Measurements from ENCODE around the gene MED13L. TPM values are rescaled to one million over a fixed set of nuclear protein-coding genes. Genes with fewer than 3 reads are reported as not detected.

Gene MED13L
- total and polyA plus RNA-seq, 2 donors (not counting 3 experiments of a cell fraction or from before 2014, with no cell fraction given): 27.4 to 93.6 TPM

GRCh38 chr12:116303929-116304328, 26.4 kb upstream of the MED13L start:
- Histone ChIP-seq H3K36me3 (ENCODE audit: control insufficient read depth in 2 of 2, extremely low read depth in 1 of 2, insufficient read depth in 2 of 2, low read length in 2 of 2) (no peaks in the 10 kb centered on the region), H4K20me1 (replicated peaks; ENCODE audit: control insufficient read depth, extremely low read depth, insufficient read depth, low read length) (no peaks in the 10 kb centered on the region), H3K9ac (replicated peaks; ENCODE audit: extremely low read depth, insufficient read depth, low read length) (no peak overlapping the region), H3K79me2 (ENCODE audit: control insufficient read depth, insufficient read depth, low read length) (no peaks in the 10 kb centered on the region), H3K4me3 (replicated peaks in 1 of 3; ENCODE audit: insufficient read depth in 1 of 3, low read depth in 1 of 3, low read length in 3 of 3) (no peak overlapping the region), H2AFZ (ENCODE audit: low read depth, low read length) (no peak overlapping the region), H3K9me1 (replicated peaks; ENCODE audit: control insufficient read depth, extremely low read depth, insufficient read depth, low read length) (no peaks in the 10 kb centered on the region), H3K27ac (ENCODE audit: insufficient read depth, low read depth, low read length) (no peak overlapping the region), H3K4me2 (ENCODE audit: insufficient read depth, low read length) (no peak overlapping the region), H3K4me1 (ENCODE audit: control insufficient read depth, extremely low read depth, insufficient read depth, low read length) (no peaks in the 10 kb centered on the region), H3K27me3 (ENCODE audit: control insufficient read depth in 2 of 2, insufficient read depth in 2 of 2, low read length in 2 of 2) (peaks cover 10 to 19% of the 10 kb centered on the region in 2 experiments), H3K9me3 (replicated peaks; ENCODE audit: control insufficient read depth, insufficient read depth, low read length) (no peaks in the 10 kb centered on the region)
- CTCF ChIA-PET: interaction anchor here (1.0 to 2.1 kb wide), 3 partner anchors 9 to 43 kb away, joined by 3 to 6 read pairs (median 4); no protein-coding TSS in a partner anchor
- FAIRE-seq: no peak
- no peak for TF ChIP-seq EZH2 (IDR thresholded peaks at IDR 0.05; ENCODE audit: borderline replicate concordance, low read depth, low read length, severe bottlenecking)
- dilution Hi-C loops (cut with MboI; ENCODE audit: extremely low pct_ligation_motif_present, low sequenced_read_pairs) (no loop called here), intact Hi-C loops (cut with micrococcal nuclease) (no loop called here)
- no peak for DNase-seq (ENCODE audit: low read depth, low spot score)
- POLR2A ChIA-PET: no interaction called here
- no TSS peak for BruUV-seq (replicated peaks)

- dilution Hi-C loops (cut with MboI; ENCODE audit: extremely low pct_ligation_motif_present, low sequenced_read_pairs): no loop called here
- Histone ChIP-seq H3K4me2 (ENCODE audit: insufficient read depth, low read length) (no peak overlapping the region), H3K9me1 (replicated peaks; ENCODE audit: control insufficient read depth, extremely low read depth, insufficient read depth, low read length) (no peaks in the 10 kb centered on the region), H3K27ac (ENCODE audit: insufficient read depth, low read depth, low read length) (no peak overlapping the region), H3K4me3 (replicated peaks in 1 of 3; ENCODE audit: insufficient read depth in 1 of 3, low read depth in 1 of 3, low read length in 3 of 3) (no peak overlapping the region), H3K36me3 (ENCODE audit: control insufficient read depth in 2 of 2, extremely low read depth in 1 of 2, insufficient read depth in 2 of 2, low read length in 2 of 2) (no peaks in the 10 kb centered on the region), H3K4me1 (ENCODE audit: control insufficient read depth, extremely low read depth, insufficient read depth, low read length) (no peaks in the 10 kb centered on the region), H2AFZ (ENCODE audit: low read depth, low read length) (no peak overlapping the region), H3K27me3 (ENCODE audit: control insufficient read depth in 2 of 2, insufficient read depth in 2 of 2, low read length in 2 of 2) (peaks cover 6 to 17% of the 10 kb centered on the region in 2 experiments), H4K20me1 (replicated peaks; ENCODE audit: control insufficient read depth, extremely low read depth, insufficient read depth, low read length) (no peaks in the 10 kb centered on the region), H3K9ac (replicated peaks; ENCODE audit: extremely low read depth, insufficient read depth, low read length) (no peak overlapping the region), H3K79me2 (ENCODE audit: control insufficient read depth, insufficient read depth, low read length) (no peaks in the 10 kb centered on the region), H3K9me3 (replicated peaks; ENCODE audit: control insufficient read depth, insufficient read depth, low read length) (no peaks in the 10 kb centered on the region)
- CTCF ChIA-PET: interaction anchor here (1.0 to 2.1 kb wide), 4 partner anchors 10 to 44 kb away, joined by 3 to 6 read pairs (median 4); no protein-coding TSS in a partner anchor
- FAIRE-seq (no peak), DNase-seq (ENCODE audit: low read depth, low spot score) (no peak)
- intact Hi-C loops (cut with micrococcal nuclease): no loop called here
- POLR2A ChIA-PET: no interaction called here
- TF ChIP-seq GATA2 (IDR thresholded peaks at IDR 0.05; ENCODE audit: insufficient read depth, insufficient read length, low read depth, low read length): no peak
- TF ChIP-seq, protein P1, sequence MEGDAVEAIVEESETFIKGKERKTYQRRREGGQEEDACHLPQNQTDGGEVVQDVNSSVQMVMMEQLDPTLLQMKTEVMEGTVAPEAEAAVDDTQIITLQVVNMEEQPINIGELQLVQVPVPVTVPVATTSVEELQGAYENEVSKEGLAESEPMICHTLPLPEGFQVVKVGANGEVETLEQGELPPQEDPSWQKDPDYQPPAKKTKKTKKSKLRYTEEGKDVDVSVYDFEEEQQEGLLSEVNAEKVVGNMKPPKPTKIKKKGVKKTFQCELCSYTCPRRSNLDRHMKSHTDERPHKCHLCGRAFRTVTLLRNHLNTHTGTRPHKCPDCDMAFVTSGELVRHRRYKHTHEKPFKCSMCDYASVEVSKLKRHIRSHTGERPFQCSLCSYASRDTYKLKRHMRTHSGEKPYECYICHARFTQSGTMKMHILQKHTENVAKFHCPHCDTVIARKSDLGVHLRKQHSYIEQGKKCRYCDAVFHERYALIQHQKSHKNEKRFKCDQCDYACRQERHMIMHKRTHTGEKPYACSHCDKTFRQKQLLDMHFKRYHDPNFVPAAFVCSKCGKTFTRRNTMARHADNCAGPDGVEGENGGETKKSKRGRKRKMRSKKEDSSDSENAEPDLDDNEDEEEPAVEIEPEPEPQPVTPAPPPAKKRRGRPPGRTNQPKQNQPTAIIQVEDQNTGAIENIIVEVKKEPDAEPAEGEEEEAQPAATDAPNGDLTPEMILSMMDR (IDR thresholded peaks at IDR 0.05; ENCODE audit: extremely low read depth in 1 of 2, insufficient read depth in 1 of 2, low read depth in 1 of 2, low read length in 2 of 2): no peak
- no peak for TF ChIP-seq POLR2A (IDR thresholded peaks at IDR 0.05; ENCODE audit: low read depth, low read length)
- TF ChIP-seq MYC (IDR thresholded peaks at IDR 0.05; ENCODE audit: low read depth, low read length): no peak
- TF ChIP-seq, protein P2, sequence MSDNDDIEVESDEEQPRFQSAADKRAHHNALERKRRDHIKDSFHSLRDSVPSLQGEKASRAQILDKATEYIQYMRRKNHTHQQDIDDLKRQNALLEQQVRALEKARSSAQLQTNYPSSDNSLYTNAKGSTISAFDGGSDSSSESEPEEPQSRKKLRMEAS (IDR thresholded peaks at IDR 0.05; ENCODE audit: insufficient read depth, insufficient read length): no peak
- TF ChIP-seq JUN (IDR thresholded peaks at IDR 0.05; ENCODE audit: borderline replicate concordance, insufficient read depth, insufficient read length, low read depth): no peak
- TF ChIP-seq POLR2AphosphoS5 (IDR thresholded peaks at IDR 0.05; ENCODE audit: insufficient read depth, low read depth, low read length): no peak
- no peak for TF ChIP-seq FOS (IDR thresholded peaks at IDR 0.05; ENCODE audit: borderline replicate concordance, insufficient read depth, low read length)
- TF ChIP-seq EZH2 (IDR thresholded peaks at IDR 0.05; ENCODE audit: borderline replicate concordance, low read depth, low read length, severe bottlenecking): no peak
- BruUV-seq (replicated peaks): no TSS peak
Measured at GRCh38 chr12:116303066-116303465, 25.6 kb upstream of the MED13L start.
